H1 (cell line): ENCODE results near the gene NHEJ1. TPM values are rescaled to one million over a fixed set of nuclear protein-coding genes. Genes with fewer than 3 reads are reported as not detected.
A peak's percentile ranks its signal among the peaks of the same experiment; 100 is the strongest.

ENCODE experiments used
- BRCA1 ChIP-seq: IDR thresholded peaks from 2 replicates; pipeline ENCODE4 v1.6.1; 2012; ENCODE audit warnings: low read depth, low read length, improper control_type of control experiment
- CBX5 ChIP-seq: fragments of 300-800, 300-1000 bp; sonication (generic); IDR thresholded peaks from 2 replicates; pipeline ENCODE4 v1.7.1; 2016; ENCODE audit warnings: antibody characterized with exemption, low read length, low read depth
- CHD2 ChIP-seq: IDR thresholded peaks from 2 replicates; pipeline ENCODE4 v1.6.1; 2012; ENCODE audit warnings: low read length, improper control_type of control experiment
- CTBP2 ChIP-seq: IDR thresholded peaks from 2 replicates; pipeline ENCODE4 v1.7.0; 2011; ENCODE audit warnings: borderline replicate concordance, mild to moderate bottlenecking, moderate library complexity, mixed read lengths, low read length; ENCODE audit not compliant: insufficient read depth, insufficient read length
- EP300 ChIP-seq, 2 experiments: IDR thresholded peaks; 1 replicate in 1 of 2; 2 replicates in 1 of 2; pipeline ENCODE4 v1.6.1; 2011 to 2012; ENCODE audit warnings: low read depth in 2 of 2, low read length in 2 of 2, mild to moderate bottlenecking in 2 of 2, borderline replicate concordance in 1 of 2, inconsistent platforms in 1 of 2, moderate library complexity in 1 of 2
- FOSL1 ChIP-seq: IDR thresholded peaks from 2 replicates; pipeline ENCODE4 v1.6.1; 2011; ENCODE audit warnings: mild to moderate bottlenecking, low read depth, low read length, moderate library complexity; ENCODE audit not compliant: insufficient read depth
- GABPA ChIP-seq: IDR thresholded peaks from 2 replicates; pipeline ENCODE4 v1.6.1; 2011; ENCODE audit warnings: mild to moderate bottlenecking, low read length, moderate library complexity, borderline replicate concordance; ENCODE audit not compliant: insufficient read depth
- GTF2F1 ChIP-seq: IDR thresholded peaks from 2 replicates; pipeline ENCODE4 v1.6.1; 2012; ENCODE audit warnings: low read depth, low read length, improper control_type of control experiment, borderline replicate concordance
- HDAC2 ChIP-seq, 2 experiments: fragments of 300-600 bp in 1 of 2; sonication (generic) in 1 of 2; IDR thresholded peaks; 2 replicates each; pipeline ENCODE4 v1.6.1; 2011 to 2012; ENCODE audit warnings: low read depth in 2 of 2, low read length in 2 of 2, mild to moderate bottlenecking in 2 of 2, moderate library complexity in 2 of 2, borderline replicate concordance in 1 of 2, inconsistent platforms in 1 of 2
- KDM5A ChIP-seq: fragments of 200-600 bp; IDR thresholded peaks from 2 replicates; pipeline ENCODE4 v1.7.1; 2012; ENCODE audit warnings: mild to moderate bottlenecking, low read length, inconsistent platforms, mixed read lengths
- PHF8 ChIP-seq: fragments of 200-600 bp; sonication (generic); conservative IDR thresholded peaks from 2 replicates; pipeline ENCODE4 v1.7.1; 2012; ENCODE audit warnings: low read depth, mild to moderate bottlenecking, inconsistent platforms, low read length, moderate library complexity
- POLR2A ChIP-seq, 2 experiments: IDR thresholded peaks; 1 replicate in 1 of 2; 2 replicates in 1 of 2; pipeline ENCODE4 v1.6.1; 2011; ENCODE audit warnings: low read depth in 2 of 2, low read length in 2 of 2, mild to moderate bottlenecking in 2 of 2; ENCODE audit errors: control extremely low read depth in 1 of 2
- POU5F1 ChIP-seq: IDR thresholded peaks from 2 replicates; pipeline ENCODE4 v1.6.1; 2011; ENCODE audit warnings: low read depth, mild to moderate bottlenecking, low read length, moderate library complexity
- RNF2 ChIP-seq: fragments of 200-900, 300-1000 bp; sonication (generic); IDR thresholded peaks from 2 replicates; pipeline ENCODE4 v1.7.1; 2016; ENCODE audit warnings: borderline replicate concordance, low read depth, mild to moderate bottlenecking, antibody characterized with exemption, low read length; ENCODE audit not compliant: poor library complexity, severe bottlenecking; ENCODE audit errors: missing control alignments
- SAP30 ChIP-seq: fragments of 300-600 bp; sonication (generic); IDR thresholded peaks from 2 replicates; pipeline ENCODE4 v1.7.1; 2012; ENCODE audit warnings: low read length, moderate library complexity, mild to moderate bottlenecking, inconsistent platforms; ENCODE audit not compliant: insufficient read depth, insufficient replicate concordance
- SIRT6 ChIP-seq: IDR thresholded peaks from one replicate; pipeline ENCODE4 v1.7.1; 2012; ENCODE audit warnings: low read length, inconsistent platforms
- SIX5 ChIP-seq: IDR thresholded peaks from 2 replicates; pipeline ENCODE4 v1.6.1; 2011; ENCODE audit warnings: mild to moderate bottlenecking, low read depth, low read length
- SP4 ChIP-seq: IDR thresholded peaks from 2 replicates; pipeline ENCODE4 v1.6.1; 2012; ENCODE audit warnings: low read length, inconsistent platforms
- TAF1 ChIP-seq: IDR thresholded peaks from 2 replicates; pipeline ENCODE4 v1.6.1; 2011; ENCODE audit warnings: mild to moderate bottlenecking, low read depth, low read length
- TCF12 ChIP-seq: IDR thresholded peaks from 2 replicates; pipeline ENCODE4 v1.6.1; 2011; ENCODE audit warnings: low read depth, mild to moderate bottlenecking, low read length
- ZNF274 ChIP-seq: IDR thresholded peaks from 2 replicates; pipeline ENCODE4 v1.7.0; 2012; ENCODE audit warnings: low read length, borderline replicate concordance; ENCODE audit errors: extremely low read depth
- polyA plus RNA-seq, 7 experiments: library from polyadenylated mRNA; depleted of rRNA in 3 of 7; stranded (reverse) in 5 of 7; unstranded in 2 of 7; fragments of >200 nt in 5 of 7; fragments of 200-250 nt in 2 of 7; gene quantifications; 1 replicate in 5 of 7; 2 replicates in 1 of 7; 4 replicates in 1 of 7; pipeline versions ENCODE4 v1.2.1 to v1.2.3, GENCODE V29; 2011 to 2013; ENCODE audit warnings: missing spikeins in 2 of 7, mixed read lengths in 2 of 7
- total RNA-seq: library from RNA; stranded (reverse); fragmentation: NEBNext Ultra II Directional; extraction: Animal tissue kit (Norgen Biotek cat#: 25700); gene quantifications from 2 replicates; pipeline ENCODE4 v1.2.1, GENCODE V29; 2021
- TF ChIP-seq, protein P1 (sequence below): IDR thresholded peaks from 2 replicates; pipeline ENCODE4 v1.6.1; 2012; ENCODE audit warnings: low read length, inconsistent platforms

NHEJ1 gene
- total and polyA plus RNA-seq, 2 of the 8 experiments (the other 6 are each of a cell fraction or from before 2014, with no cell fraction given): 22.7 to 24.1 TPM

DNA sequence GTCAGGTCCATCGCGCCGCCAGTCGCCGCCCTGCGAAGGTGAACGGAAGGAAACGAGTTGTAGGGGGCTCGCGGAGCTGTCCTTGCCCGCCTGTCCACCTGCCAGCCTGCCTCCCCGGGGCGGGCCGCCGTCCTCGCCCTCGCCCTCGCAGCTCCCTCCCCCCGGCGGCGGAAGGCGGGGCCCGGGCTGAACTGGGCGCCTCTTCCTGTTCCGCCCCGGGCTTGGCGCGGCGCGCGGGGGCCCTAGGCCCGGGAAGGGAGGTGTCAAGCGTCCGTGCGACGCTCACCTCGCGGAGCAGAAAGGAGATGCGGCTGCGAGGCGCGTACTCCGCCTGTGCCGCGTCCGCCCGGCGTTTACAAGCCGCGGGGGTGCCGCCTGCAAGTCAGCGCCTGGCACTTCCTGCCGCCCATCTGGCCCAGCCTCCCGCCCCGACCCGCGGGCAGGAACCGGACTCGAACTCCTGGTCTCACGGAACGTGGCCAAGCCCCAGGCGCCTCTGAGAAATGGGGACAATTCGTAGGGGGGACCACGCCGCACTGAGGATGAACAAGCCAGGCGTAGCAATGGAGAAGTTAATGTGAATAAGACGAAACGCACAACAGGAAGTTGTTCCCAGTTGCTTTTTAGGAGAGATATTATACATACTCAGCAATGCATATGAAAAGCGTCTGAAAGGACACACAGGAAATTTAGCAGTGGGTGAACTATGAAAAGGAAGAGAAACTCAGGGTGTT, 16.4 kb upstream of the NHEJ1 start, which contains the start of gene CNPPD1 (continued):
- TF ChIP-seq GABPA: 0 out of 2 replicates have a peak, but pooled peaks have one; percentile 10
- no peak for TF ChIP-seq ZNF274
- TF ChIP-seq EP300 (IDR thresholded peaks at IDR 0.05; ENCODE audit: borderline replicate concordance in 1 of 2, low read depth in 2 of 2, low read length in 2 of 2): no peak
- TF ChIP-seq SAP30: no peak
- TF ChIP-seq, protein P1, sequence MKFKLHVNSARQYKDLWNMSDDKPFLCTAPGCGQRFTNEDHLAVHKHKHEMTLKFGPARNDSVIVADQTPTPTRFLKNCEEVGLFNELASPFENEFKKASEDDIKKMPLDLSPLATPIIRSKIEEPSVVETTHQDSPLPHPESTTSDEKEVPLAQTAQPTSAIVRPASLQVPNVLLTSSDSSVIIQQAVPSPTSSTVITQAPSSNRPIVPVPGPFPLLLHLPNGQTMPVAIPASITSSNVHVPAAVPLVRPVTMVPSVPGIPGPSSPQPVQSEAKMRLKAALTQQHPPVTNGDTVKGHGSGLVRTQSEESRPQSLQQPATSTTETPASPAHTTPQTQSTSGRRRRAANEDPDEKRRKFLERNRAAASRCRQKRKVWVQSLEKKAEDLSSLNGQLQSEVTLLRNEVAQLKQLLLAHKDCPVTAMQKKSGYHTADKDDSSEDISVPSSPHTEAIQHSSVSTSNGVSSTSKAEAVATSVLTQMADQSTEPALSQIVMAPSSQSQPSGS: no peak
- TF ChIP-seq CTBP2: peak; percentile 32
- no peak for TF ChIP-seq SP4
- no peak; the same call in 1 of the 2 replicates for TF ChIP-seq GTF2F1
- TF ChIP-seq POU5F1: no peak
- TF ChIP-seq SIX5: no peak
- TF ChIP-seq CBX5: no peak
- no peak; the same call in 1 of the 2 replicates for TF ChIP-seq PHF8
- TF ChIP-seq POLR2A (IDR thresholded peaks at IDR 0.05; ENCODE audit: control extremely low read depth in 1 of 2, low read depth in 2 of 2, low read length in 2 of 2): no peak
- no peak for TF ChIP-seq RNF2
- no peak for TF ChIP-seq SIRT6
- TF ChIP-seq BRCA1: no peak
- TF ChIP-seq TCF12: no peak
- TF ChIP-seq HDAC2 (IDR thresholded peaks at IDR 0.05; ENCODE audit: borderline replicate concordance in 1 of 2, low read depth in 2 of 2, low read length in 2 of 2): 0 out of 4 replicates have a peak, but pooled peaks of 1 of the 2 experiments have one; percentile 9
- no peak for TF ChIP-seq KDM5A
- TF ChIP-seq CHD2: no peak
- no peak for TF ChIP-seq FOSL1
- TF ChIP-seq TAF1: 0 out of 2 replicates have a peak, but pooled peaks have one; percentile 28
